Measurements from ENCODE around the gene BCAS3.

DNA sequence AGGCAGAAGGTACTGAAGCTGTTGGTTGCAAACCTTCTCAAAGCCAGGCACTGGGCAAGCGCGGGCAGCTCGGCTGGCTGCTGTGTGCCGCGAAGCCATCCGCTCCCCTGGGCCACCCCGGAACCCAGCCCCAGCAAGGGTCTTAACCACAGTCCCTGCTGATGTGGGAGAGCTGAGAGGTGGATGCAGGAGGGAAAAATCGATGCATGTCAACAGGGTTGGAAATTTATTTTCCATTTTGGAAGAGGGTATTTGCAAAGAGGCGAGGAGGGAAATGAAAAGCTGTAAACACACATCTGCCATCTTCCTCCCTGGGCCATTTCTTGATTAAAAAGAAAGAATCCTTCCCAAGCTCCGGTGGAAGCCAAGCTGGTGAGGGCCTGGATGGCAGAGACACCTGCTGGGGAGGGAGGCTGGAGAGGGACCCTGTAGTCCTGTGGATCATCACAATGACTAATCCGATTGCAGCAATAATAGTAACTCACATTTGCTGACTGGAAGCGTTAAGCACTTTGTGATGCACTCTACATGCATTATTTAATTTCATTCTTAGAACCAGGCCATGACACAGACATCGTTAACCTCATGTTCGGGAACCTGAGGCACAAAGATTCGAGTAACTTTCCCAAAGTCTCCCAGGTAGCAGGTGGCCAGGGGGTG lies 708.1 kb downstream of the BCAS3 start:
- TF ChIP-seq CTCF (IDR thresholded peaks at IDR 0.05) (no peak), POLR2A (IDR thresholded peaks at IDR 0.05) (no peak)

All from lower leg skin (tissue), 3 donors.